HUES64 (cell line): ENCODE data around the gene ARSB.

Source experiments
- H3K27ac ChIP-seq: 2 replicates; pipeline ENCODE4 v1.7.0; 2013; ENCODE audit warnings: low read depth, low read length, inconsistent platforms
- H3K27me3 ChIP-seq: 2 replicates; pipeline ENCODE4 v1.6.1; 2013; ENCODE audit warnings: mild to moderate bottlenecking, low read length; ENCODE audit not compliant: insufficient read depth
- H3K36me3 ChIP-seq: 2 replicates; pipeline ENCODE4 v1.6.1; 2013; ENCODE audit warnings: mild to moderate bottlenecking, low read length; ENCODE audit not compliant: insufficient read depth
- H3K4me1 ChIP-seq: 2 replicates; pipeline ENCODE4 v1.6.1; 2013; ENCODE audit warnings: mild to moderate bottlenecking, low read length, moderate library complexity; ENCODE audit not compliant: insufficient read depth
- H3K4me3 ChIP-seq: 2 replicates; pipeline ENCODE4 v1.5.1; 2013; ENCODE audit warnings: mild to moderate bottlenecking, low read length, moderate library complexity
- H3K9ac ChIP-seq: 2 replicates; pipeline ENCODE4 v1.6.1; 2013; ENCODE audit warnings: mild to moderate bottlenecking, low read depth, low read length
- H3K9me3 ChIP-seq: 2 replicates; pipeline ENCODE4 v1.6.1; 2013; ENCODE audit warnings: low read depth, low read length; ENCODE audit not compliant: insufficient read depth
- WGBS: fragments of 150-250, 120-280 bp; methylation state at CpG from one replicate; pipeline ENCODE4 v1.1.7; 2013; ENCODE audit warnings: missing lambda C conversion rate; 5-methylcytosine and 5-hydroxymethylcytosine counted together

The ARSB gene

GRCh38 chr5:78895616-78896015 lies 89.5 kb downstream of the ARSB start:
- 91% methylated on average over 4 of the region's 4 CpGs for WGBS
- Histone ChIP-seq H3K36me3 (no peaks in the 10 kb centered on the region), H3K4me3 (no peak overlapping the region), H3K27ac (no peak overlapping the region), H3K27me3 (no peaks in the 10 kb centered on the region), H3K4me1 (no peaks in the 10 kb centered on the region), H3K9me3 (no peaks in the 10 kb centered on the region), H3K9ac (no peak overlapping the region)

GRCh38 chr5:78893940-78894677 lies 91.0 kb downstream of the ARSB start:
- H3K4me1 ChIP-seq = no peaks in the 10 kb centered on the region
- H3K27me3 ChIP-seq = no peaks in the 10 kb centered on the region
- no peak overlapping the region for H3K4me3 ChIP-seq
- H3K9me3 ChIP-seq = no peaks in the 10 kb centered on the region
- H3K9ac ChIP-seq = no peak overlapping the region
- WGBS = 96% methylated on average over 3 of the region's 4 CpGs
- no peaks in the 10 kb centered on the region for H3K36me3 ChIP-seq
- no peak overlapping the region for H3K27ac ChIP-seq

GRCh38 chr5:78890667-78891379 lies 94.3 kb downstream of the ARSB start:
- 95% methylated on average over 3 of the region's 3 CpGs for WGBS
- H3K9me3 ChIP-seq = no peaks in the 10 kb centered on the region
- no peaks in the 10 kb centered on the region for H3K36me3 ChIP-seq
- H3K27me3 ChIP-seq = no peaks in the 10 kb centered on the region
- H3K9ac ChIP-seq = no peak overlapping the region
- H3K27ac ChIP-seq = no peak overlapping the region
- H3K4me3 ChIP-seq = no peak overlapping the region
- H3K4me1 ChIP-seq = no peaks in the 10 kb centered on the region

GRCh38 chr5:78889369-78890140 lies 95.6 kb downstream of the ARSB start:
- Histone ChIP-seq H3K9me3 (no peaks in the 10 kb centered on the region), H3K36me3 (no peaks in the 10 kb centered on the region), H3K4me3 (no peak overlapping the region), H3K9ac (no peak overlapping the region), H3K4me1 (no peaks in the 10 kb centered on the region; the same call in 1 of the 2 replicates), H3K27ac (no peak overlapping the region), H3K27me3 (no peaks in the 10 kb centered on the region)
- 87% methylated on average over 5 of the region's 6 CpGs for WGBS

- no peaks in the 10 kb centered on the region; the same call in 1 of the 2 replicates for H3K4me1 ChIP-seq
- H3K4me3 ChIP-seq = no peak overlapping the region
- 93% methylated on average over 8 of the region's 10 CpGs for WGBS
- H3K36me3 ChIP-seq = no peaks in the 10 kb centered on the region
- no peaks in the 10 kb centered on the region for H3K27me3 ChIP-seq
- no peak overlapping the region for H3K27ac ChIP-seq
- no peaks in the 10 kb centered on the region for H3K9me3 ChIP-seq
- no peak overlapping the region for H3K9ac ChIP-seq
These were observed 96.3 kb downstream of the ARSB start for GRCh38 chr5:78888580-78889368.

GRCh38 chr5:78887384-78888118 lies 97.6 kb downstream of the ARSB start:
- Histone ChIP-seq H3K9ac (no peak overlapping the region), H3K4me1 (no peaks in the 10 kb centered on the region; the same call in 1 of the 2 replicates), H3K9me3 (no peaks in the 10 kb centered on the region), H3K27ac (no peak overlapping the region), H3K4me3 (no peak overlapping the region), H3K27me3 (no peaks in the 10 kb centered on the region), H3K36me3 (no peaks in the 10 kb centered on the region)
- 92% methylated on average over 6 of the region's 6 CpGs for WGBS

- Histone ChIP-seq H3K27ac (no peak overlapping the region), H3K4me3 (no peak overlapping the region), H3K4me1 (no peaks in the 10 kb centered on the region; the same call in 1 of the 2 replicates), H3K9me3 (no peaks in the 10 kb centered on the region), H3K27me3 (no peaks in the 10 kb centered on the region), H3K9ac (no peak overlapping the region), H3K36me3 (no peaks in the 10 kb centered on the region)
- 83% methylated on average over 2 of the region's 2 CpGs for WGBS
These were observed 98.5 kb downstream of the ARSB start for GRCh38 chr5:78886341-78887230.

GRCh38 chr5:78881884-78882283 lies 103.2 kb downstream of the ARSB start:
- Histone ChIP-seq H3K27ac (no peak overlapping the region), H3K9ac (no peak overlapping the region), H3K36me3 (no peaks in the 10 kb centered on the region), H3K4me1 (no peaks in the 10 kb centered on the region; the same call in 1 of the 2 replicates), H3K9me3 (no peaks in the 10 kb centered on the region), H3K4me3 (no peak overlapping the region), H3K27me3 (no peaks in the 10 kb centered on the region)
- WGBS = 88% methylated on average over 3 of the region's 3 CpGs

- Histone ChIP-seq H3K9me3 (no peaks in the 10 kb centered on the region), H3K36me3 (no peaks in the 10 kb centered on the region), H3K9ac (no peak overlapping the region), H3K4me1 (no peaks in the 10 kb centered on the region), H3K27me3 (no peaks in the 10 kb centered on the region), H3K27ac (no peak overlapping the region), H3K4me3 (no peak overlapping the region)
- WGBS = 94% methylated on average over 10 of the region's 10 CpGs
These were observed 105.6 kb downstream of the ARSB start for GRCh38 chr5:78879516-78879915.
